HG02763 (cell line): Measurements from ENCODE around the gene MOBP.

ENCODE experiments used
- ATAC-seq: cut with Tn5 transposase; IDR thresholded peaks from one replicate; pipeline ENCODE4 v1.9.1; 2021; ENCODE audit warnings: mild to moderate bottlenecking, moderate library complexity; ENCODE audit not compliant: unreplicated experiment

The MOBP gene

DNA sequence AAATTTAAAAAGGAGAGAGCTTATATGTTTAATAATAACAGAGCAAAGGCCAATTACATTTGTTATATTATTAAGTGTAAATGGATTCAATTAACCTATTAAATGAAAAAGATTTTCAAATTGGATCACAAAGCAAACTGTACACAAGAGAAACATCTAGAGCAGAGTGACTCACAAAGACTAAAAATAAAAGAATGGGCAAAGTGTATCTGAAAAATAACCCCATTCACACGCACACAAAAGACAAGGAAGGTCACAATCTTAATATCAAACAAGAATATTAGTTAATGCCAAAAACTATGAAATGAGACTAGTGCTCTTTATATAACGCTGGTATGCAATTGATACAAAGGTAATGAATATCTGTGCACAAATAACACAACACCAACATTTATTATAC is 65.7 kb downstream of the MOBP start:
- ATAC-seq, result no peak

- ATAC-seq, result no peak
These were observed 72.9 kb downstream of the MOBP start for GRCh38 chr3:39540162-39540921.

DNA sequence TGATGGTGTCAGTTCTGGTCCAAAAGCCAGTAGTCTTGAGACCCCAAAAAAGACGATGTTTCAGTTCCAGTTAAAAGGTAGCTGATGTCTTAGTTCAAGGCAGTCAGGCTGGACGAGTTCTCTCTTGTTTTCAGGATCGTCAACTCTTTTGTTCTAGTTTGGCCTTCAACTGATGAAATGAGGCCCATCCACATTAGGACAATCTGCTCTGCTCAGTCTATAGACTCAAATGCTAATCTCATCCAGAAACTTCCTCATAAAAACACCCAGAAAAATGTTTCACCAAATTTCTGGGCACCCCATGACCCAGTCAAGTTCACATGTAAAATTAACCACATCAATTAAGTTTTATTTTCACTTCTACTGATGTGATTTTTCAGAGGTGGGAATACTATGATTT is 74.0 kb downstream of the MOBP start:
- no peak for ATAC-seq

GRCh38 chr3:39541917-39542329 is 74.4 kb downstream of the MOBP start:
- ATAC-seq, result no peak

DNA sequence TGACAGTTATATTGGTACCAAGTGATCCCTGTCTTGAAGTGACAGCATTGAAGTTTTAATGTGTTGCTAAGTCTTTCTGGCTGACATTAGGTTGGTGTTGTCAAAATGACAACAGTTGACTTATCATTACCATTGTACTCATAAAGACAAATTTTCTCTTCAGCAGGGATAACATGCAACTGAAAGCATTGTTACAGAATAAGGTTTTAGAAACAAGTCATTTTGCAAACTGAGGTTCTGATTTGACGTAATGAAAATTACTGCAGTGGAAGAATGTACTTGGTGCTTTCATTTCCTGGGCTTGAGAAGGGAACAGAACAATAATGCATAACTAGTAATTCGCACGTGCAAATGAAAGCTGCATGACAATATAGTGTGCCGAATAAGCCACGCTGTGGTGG is 75.1 kb downstream of the MOBP start:
- ATAC-seq, result no peak

- no peak for ATAC-seq
These were observed 80.8 kb downstream of the MOBP start for GRCh38 chr3:39548282-39548681.

GRCh38 chr3:39550354-39551051 is 83.0 kb downstream of the MOBP start:
- ATAC-seq, result no peak
